HG02763 (cell line): ENCODE measurements around the gene BCAS3.
"Not testable (repeated sequence)": the region's sequence is repeated elsewhere in the genome, so short reads cannot be mapped to it uniquely, and the experiment has no call there.

ENCODE experiments used
- ATAC-seq: cut with Tn5 transposase; IDR thresholded peaks from one replicate; pipeline ENCODE4 v1.9.1; 2021; ENCODE audit warnings: mild to moderate bottlenecking, moderate library complexity; ENCODE audit not compliant: unreplicated experiment

Gene BCAS3

DNA sequence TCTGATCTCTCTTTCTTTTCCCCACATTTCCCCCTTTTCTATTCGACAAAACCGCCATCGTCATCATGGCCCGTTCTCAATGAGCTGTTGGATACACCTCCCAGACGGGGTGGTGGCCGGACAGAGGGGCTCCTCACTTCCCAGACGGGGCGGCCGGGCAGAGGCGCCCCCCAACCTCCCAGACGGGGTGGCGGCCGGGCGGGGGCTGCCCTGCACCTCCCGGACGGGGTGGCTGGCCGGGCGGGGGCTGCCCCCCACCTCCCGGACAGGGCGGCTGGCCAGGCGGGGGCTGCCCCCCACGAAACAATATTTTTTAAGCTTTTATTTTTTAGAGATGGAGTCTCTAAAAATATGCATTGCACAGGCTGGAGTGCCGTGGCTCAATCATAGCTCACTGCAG is 299.2 kb downstream of the BCAS3 start:
- not testable (repeated sequence) for ATAC-seq

DNA sequence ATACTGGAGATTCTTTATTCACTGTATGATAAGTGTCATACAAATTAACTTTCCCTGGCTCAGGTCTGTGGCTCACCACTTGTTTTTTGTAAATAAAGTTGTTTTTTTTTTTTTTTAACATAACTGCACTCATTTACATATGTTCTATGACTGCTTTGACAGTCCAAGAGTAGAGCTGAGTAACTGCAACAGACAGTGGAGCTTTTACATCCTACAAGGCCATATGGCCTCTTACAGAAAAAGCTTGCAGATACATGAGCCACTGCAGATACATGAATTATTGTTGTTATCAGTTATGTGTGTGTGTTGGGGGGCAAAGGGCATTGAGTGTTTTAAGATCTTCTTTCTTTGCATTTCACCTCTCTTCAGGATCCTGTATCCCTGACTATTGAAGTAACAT is 311.7 kb downstream of the BCAS3 start:
- no peak for ATAC-seq

DNA sequence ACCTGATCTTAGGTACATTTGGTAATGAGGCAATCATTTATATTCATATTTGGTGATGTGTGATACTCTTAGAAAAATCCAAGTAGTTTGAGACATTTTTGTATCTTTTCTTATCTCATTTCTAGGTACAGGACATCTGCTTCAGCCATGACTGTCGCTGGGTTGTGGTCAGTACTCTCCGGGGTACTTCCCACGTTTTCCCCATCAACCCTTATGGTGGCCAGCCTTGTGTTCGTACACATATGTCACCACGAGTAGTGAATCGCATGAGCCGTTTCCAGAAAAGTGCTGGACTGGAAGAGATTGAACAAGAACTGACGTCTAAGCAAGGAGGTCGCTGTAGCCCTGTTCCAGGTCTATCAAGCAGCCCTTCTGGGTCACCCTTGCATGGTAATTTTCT is 312.2 kb downstream of the BCAS3 start:
- ATAC-seq: no peak

DNA sequence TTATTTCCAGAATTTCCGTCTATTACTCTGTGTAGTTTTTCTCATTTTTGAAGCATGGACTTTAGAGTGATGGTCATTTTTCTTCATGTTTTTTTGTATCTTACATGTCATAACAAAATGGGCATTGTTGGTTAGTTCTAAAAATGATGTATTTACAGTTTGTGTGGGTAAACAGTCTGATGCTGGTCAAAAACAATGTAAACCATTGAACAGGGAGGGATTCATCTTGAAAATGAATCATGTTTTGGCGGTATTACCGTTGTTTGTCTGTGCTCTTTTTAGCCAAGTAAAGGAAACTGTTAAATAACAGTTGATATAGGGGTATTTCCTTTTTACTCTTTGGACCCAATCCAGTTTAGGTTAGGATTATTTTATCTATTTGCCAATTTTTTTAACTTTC is 315.8 kb downstream of the BCAS3 start:
- no peak for ATAC-seq

DNA sequence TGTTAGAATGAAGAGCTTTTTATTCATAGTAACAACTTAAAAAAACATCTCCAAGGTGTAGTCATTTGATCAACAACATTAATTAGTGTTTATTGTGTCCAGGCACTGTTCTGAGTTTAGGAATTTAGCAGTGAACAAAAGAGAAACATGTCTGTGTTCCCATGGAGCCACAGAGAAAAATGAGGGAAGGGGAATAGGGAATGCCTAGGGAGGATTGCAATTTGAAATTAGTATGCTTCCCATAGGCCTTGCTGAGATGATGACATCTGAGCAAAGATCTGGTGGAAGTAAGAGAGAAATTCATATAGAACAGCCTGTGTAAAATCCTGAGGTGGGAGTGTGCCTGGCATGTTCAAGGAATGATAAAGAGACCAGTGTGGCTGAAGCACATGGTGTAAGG is 318.0 kb downstream of the BCAS3 start:
- no peak for ATAC-seq

DNA sequence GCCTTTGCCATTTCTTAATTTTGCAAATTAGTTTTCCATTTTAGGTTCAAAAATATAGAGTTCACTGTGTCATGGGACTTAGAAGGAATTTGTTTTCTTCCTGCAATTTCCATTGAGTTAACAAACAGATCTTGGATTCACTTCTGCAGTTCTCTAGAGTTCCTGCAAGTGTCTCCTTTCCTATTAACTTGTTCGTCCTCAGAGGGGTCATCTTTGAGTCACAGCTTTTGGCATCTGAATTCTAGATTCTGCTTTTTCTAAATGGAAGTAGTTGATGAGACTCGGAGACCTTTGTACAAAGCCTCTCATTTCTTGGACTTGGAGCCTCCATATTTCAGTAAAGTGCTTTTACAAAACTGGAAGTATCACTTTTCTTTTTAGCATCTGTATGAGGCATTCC is 323.3 kb downstream of the BCAS3 start:
- no peak for ATAC-seq

- no peak for ATAC-seq
Observed at GRCh38 chr17:61002316-61002736, 324.7 kb downstream of the BCAS3 start.

DNA sequence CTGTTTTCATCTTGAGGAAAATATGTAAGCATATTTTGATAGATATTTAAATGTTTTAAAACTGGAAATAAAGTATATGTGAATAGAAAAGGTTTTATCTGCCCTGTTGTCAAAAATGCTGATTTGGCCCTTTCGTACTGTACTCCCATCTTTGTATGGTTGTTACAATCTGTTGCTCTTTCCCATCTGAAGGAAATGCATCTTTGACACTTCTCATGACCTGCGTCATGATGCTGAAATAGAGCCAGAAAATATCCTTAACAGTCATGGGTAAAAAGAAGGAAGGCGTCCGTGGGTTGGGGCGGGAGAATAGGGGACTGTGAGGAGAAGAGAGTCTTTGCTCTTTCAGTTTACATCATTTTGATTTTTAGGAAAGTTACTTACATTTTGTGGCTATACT is 327.7 kb downstream of the BCAS3 start:
- no peak for ATAC-seq

GRCh38 chr17:61005958-61006357 is 328.3 kb downstream of the BCAS3 start:
- ATAC-seq: not testable (repeated sequence)

GRCh38 chr17:61007980-61008379 is 330.3 kb downstream of the BCAS3 start:
- ATAC-seq: no peak

GRCh38 chr17:61009663-61010062 is 332.0 kb downstream of the BCAS3 start:
- ATAC-seq: no peak

GRCh38 chr17:61010661-61011170 is 333.1 kb downstream of the BCAS3 start:
- no peak for ATAC-seq

GRCh38 chr17:61011251-61011650 is 333.6 kb downstream of the BCAS3 start:
- ATAC-seq: no peak

GRCh38 chr17:61015966-61016365 is 338.3 kb downstream of the BCAS3 start:
- no peak for ATAC-seq

DNA sequence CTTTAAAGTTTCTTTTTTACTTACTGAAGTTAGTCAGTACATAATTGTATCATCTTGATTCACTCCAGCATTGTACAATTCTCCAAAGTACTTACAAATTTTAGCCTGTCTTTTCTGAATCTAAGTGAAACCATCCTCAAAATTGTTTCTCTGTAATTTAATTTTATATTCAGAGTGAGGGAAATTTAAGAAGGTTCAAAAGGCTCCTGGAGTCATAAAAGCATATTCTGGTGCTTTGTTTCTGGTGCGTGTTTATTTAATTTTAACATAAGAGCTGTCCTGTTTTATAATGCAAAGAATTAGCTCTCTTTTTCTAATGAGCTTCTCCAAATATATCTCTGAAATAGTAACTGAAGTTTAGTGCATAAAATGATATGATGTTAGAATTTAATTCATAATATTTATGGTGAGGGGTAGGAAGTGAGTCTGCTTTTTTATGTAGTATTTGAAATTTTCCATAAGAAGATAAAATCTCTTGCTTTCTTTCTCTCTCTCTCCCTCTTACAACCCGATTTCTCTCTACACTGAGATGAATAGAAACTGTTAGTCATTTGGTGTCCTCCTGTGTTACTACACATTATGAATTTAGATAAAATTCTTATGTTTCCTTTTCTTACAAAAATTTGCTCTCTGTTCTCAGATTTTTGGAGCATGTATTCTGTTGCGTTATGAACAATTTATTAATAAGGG is 339.8 kb downstream of the BCAS3 start:
- ATAC-seq: no peak

DNA sequence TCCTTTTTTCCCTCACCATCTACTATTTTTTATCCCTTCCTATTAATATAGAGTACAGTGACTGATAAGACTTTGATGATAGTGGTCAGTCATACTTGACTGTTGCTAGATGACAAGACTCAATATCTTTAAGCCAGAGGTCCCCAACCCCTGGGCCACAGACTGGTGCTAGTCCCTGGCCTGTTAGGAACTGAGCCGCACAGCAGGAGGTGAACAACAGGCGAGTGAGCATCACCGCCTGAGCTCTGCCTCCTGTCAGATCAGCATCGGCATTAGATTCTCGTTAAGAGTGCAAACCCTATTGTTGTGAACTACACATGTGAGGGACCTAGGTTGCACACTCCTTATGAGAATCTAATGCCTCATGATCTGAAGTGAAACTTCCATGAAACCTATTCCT is 341.3 kb downstream of the BCAS3 start:
- ATAC-seq: no peak

DNA sequence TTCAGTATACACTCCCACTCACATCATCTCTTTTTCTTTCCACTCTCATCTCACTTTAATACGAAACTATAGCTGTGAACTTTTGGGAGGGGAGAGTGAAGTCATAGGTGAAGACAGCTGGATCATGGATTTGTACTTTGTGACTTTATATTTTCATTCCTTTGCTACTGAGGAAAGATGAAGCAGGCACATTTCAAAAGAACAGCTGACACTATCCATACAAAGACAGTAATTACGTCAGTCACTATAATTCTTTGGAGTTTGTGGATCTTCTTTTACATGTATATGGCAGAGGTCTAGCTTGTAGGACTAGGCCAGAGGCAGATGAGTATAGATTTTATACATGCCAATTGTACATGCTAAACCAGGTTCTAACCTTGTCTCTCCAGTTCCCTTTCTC is 346.3 kb downstream of the BCAS3 start:
- no peak for ATAC-seq

- ATAC-seq: no peak
Observed at GRCh38 chr17:61026818-61027217, 349.2 kb downstream of the BCAS3 start.

DNA sequence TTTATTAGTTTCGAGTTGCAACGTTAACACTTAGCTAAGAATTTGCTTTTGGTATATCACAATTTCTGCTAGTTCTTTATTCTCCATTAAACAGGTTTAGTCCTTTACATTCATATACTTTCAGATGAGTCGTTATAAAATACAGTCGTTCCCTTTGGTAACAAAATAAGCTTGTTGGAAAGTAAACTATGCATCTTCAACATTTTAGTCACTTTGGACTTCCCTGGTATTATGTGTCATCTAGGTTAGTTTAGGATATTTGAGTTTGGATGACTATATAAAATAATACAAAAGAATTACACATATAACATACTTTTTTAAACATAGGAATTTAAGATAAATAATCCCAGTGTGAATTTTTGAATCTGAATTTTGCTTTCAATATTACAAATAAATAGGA is 351.5 kb downstream of the BCAS3 start:
- no peak for ATAC-seq

GRCh38 chr17:61040666-61041065 is 363.0 kb downstream of the BCAS3 start:
- no peak for ATAC-seq

GRCh38 chr17:61042348-61042747 is 364.7 kb downstream of the BCAS3 start:
- ATAC-seq: not testable (repeated sequence)

- no peak for ATAC-seq
Observed at GRCh38 chr17:61047515-61047914, 369.9 kb downstream of the BCAS3 start.
